Pancreas (tissue), 10 donors: ENCODE data around the gene MFSD2B. TPM values are rescaled to one million over a fixed set of nuclear protein-coding genes. Genes with fewer than 3 reads are reported as not detected.
A peak's percentile ranks its signal among the peaks of the same experiment; 100 is the strongest.

Experiments used
- ATAC-seq, 4 donors: fragments of 200-7000 bp; cut with Tn5 transposase; one replicate each; pipeline versions ENCODE4 v1.8.0 to v1.9.1; 2020; ENCODE audit warnings: mild to moderate bottlenecking in 4 of 4, moderate library complexity in 4 of 4
- DNase-seq, 6 donors: peaks; one replicate each; pipeline ENCODE4 v3.0.0-alpha.2; 2020
- FAIRE-seq: peaks from 2 replicates; lab custom pipeline; 2012; peaks lifted over from hg19 to GRCh38; lab: Jason Lieb, UNC
- H3K27ac ChIP-seq, 4 donors: fragments of 200-600 bp; sonication (generic); 1 replicate in 3 of 4; 2 replicates in 1 of 4; pipeline versions ENCODE4 v1.5.0 to v1.8.0; 2020
- H3K27me3 ChIP-seq, 4 donors: fragments of 200-600 bp; one replicate each; pipeline ENCODE4 v1.8.0; 2021
- H3K36me3 ChIP-seq, 3 donors: fragments of 200-600 bp; sonication (generic) in 1 of 3; one replicate each; pipeline versions ENCODE4 v1.5.0 to v1.8.0; 2020 to 2021
- H3K4me1 ChIP-seq, 3 donors: fragments of 200-600 bp; one replicate each; pipeline ENCODE4 v1.8.0; 2021
- H3K4me3 ChIP-seq, 4 donors: fragments of 200-600 bp; sonication (generic) in 2 of 4; one replicate each; pipeline versions ENCODE4 v1.5.0 to v1.8.0; 2020 to 2021
- H3K9me3 ChIP-seq, 4 donors: fragments of 200-600 bp; one replicate each; pipeline ENCODE4 v1.8.0; 2021
- CTCF ChIP-seq, 4 donors: fragments of 200-600 bp; sonication (generic) in 3 of 4; IDR thresholded peaks; one replicate each; pipeline versions ENCODE4 v1.5.0 to v1.8.0; 2021; ENCODE audit warnings: antibody characterized with exemption in 4 of 4
- WGBS, 2 donors: extraction: QIAGEN DNeasy Blood & Tissue Kit; methylation state at CpG; one replicate each; pipeline ENCODE4 v1.1.7; 2013; 5-methylcytosine and 5-hydroxymethylcytosine counted together
- intact Hi-C, 3 donors: fragments of 100-400 bp; cut with DNase I; formaldehyde crosslinking; loops; one replicate each; pipeline versions ENCODE4 v1.11.1 to v1.14.2; 2022
- polyA plus RNA-seq, 2 donors: library from polyadenylated mRNA; stranded (reverse); fragments of 200-250 nt; gene quantifications; one replicate each; pipeline ENCODE4 v1.2.3, GENCODE V29; 2013
- total RNA-seq, 6 donors: library from RNA; stranded (reverse); fragmentation: NEBNext Ultra II Directional in 4 of 6; extraction: Animal tissue kit (Norgen Biotek cat#: 25700) in 4 of 6; gene quantifications; one replicate each; pipeline versions ENCODE4 v1.2.1 to v1.2.4, GENCODE V29; 2021 to 2023
- donor health status: healthy with polysubstance abuse.
- donor health status: DM: no; HTN: no; CAD: no; lungs with moderate emphysema.
- donor health status: DM: no; HTN: no; CAD: no.
- donor health status: control.
- donor health status: control.
- donor health status: Bipolar disorder and iron deficiency.
- donor health status: DM: yes; HTN: yes; CAD: no.
- donor health status: DM: no; HTN: no; CAD: no.
- donor health status: DM: no; HTN: no; CAD: no.
- donor health status: DM: yes; HTN: yes; CAD: no.

The MFSD2B gene
- total and polyA plus RNA-seq, 8 donors = 0.07 to 0.47 (median 0.12) TPM; not detected in 5

GRCh38 chr2:24046599-24046929, 36.7 kb downstream of the MFSD2B start:
- Histone ChIP-seq H3K36me3 (no peaks in the 10 kb centered on the region), H3K27me3 (no peaks in the 10 kb centered on the region), H3K9me3 (no peaks in the 10 kb centered on the region), H3K4me1 (peaks cover 0 to 17% (median 0%) of the 10 kb centered on the region in 3 donors), H3K4me3 (peak overlapping the region in 3 of 4 donors; percentile 33 to 59 (median 57)), H3K27ac (no peak overlapping the region)
- intact Hi-C loops = no loop called here
- WGBS, 2 donors = 0 to 3% methylated on average over 2 of the region's 2 CpGs
- ATAC-seq = no peak
- TF ChIP-seq CTCF (IDR thresholded peaks at IDR 0.05) = no peak
- DNase-seq = no peak
- no peak for FAIRE-seq

GRCh38 chr2:24046930-24047702, 37.2 kb downstream of the MFSD2B start, which contains the start of gene WDCP:
WDCP (minus strand) TSS chr2:24047391; CDS start chr2:24039494, 7,897 bp downstream.
- peak; percentile 60 for FAIRE-seq
- 0 to 1% methylated on average over 38 of the region's 38 CpGs for WGBS, 2 donors

DNA sequence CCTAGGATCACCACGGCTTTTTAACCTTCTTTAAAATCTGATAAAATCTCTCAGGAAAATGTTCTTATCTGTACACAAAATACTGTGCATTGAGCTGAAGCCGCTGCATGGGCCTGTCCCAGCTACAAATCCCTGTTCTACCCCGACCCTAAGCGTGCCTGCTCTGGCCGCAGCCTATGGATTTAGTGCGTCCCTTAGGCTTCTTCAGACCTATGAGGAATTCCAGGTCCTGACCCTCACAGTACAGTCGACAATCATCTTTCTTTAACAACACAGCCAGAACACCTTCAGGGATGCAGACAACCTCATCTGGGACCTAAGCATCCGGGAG, 37.8 kb downstream of the MFSD2B start:
- Histone ChIP-seq H3K27me3 (no peaks in the 10 kb centered on the region), H3K27ac (no peak overlapping the region), H3K9me3 (no peaks in the 10 kb centered on the region), H3K36me3 (no peaks in the 10 kb centered on the region), H3K4me1 (peaks cover 0 to 17% (median 0%) of the 10 kb centered on the region in 3 donors), H3K4me3 (peak overlapping the region in 2 of 4 donors; percentile 20 to 59)
- ATAC-seq (peak in 1 of 4 donors; percentile 0), FAIRE-seq (no peak), DNase-seq (no peak)
- 35 to 41% methylated on average over 8 of the region's 8 CpGs for WGBS, 2 donors
- intact Hi-C loops = no loop called here
- no peak for TF ChIP-seq CTCF (IDR thresholded peaks at IDR 0.05)

More at GRCh38 chr2:24046930-24047702, 37.2 kb downstream of the MFSD2B start, which contains the start of gene WDCP:
- Histone ChIP-seq H3K27ac (no peak within 1 kb of the TSS), H3K4me3 (peak within 1 kb of the TSS; percentile 33 to 59 (median 48)), H3K9me3 (no peaks in the 10 kb centered on the region), H3K4me1 (peaks cover 0 to 17% (median 0%) of the 10 kb centered on the region in 3 donors), H3K27me3 (no peaks in the 10 kb centered on the region), H3K36me3 (no peaks in the 10 kb centered on the region)
- peak; percentile 85 to 97 (median 93) for DNase-seq
- intact Hi-C loops = no loop called here
- TF ChIP-seq CTCF (IDR thresholded peaks at IDR 0.05) = no peak
- ATAC-seq = peak; percentile 98 to 99 (median 99)

DNA sequence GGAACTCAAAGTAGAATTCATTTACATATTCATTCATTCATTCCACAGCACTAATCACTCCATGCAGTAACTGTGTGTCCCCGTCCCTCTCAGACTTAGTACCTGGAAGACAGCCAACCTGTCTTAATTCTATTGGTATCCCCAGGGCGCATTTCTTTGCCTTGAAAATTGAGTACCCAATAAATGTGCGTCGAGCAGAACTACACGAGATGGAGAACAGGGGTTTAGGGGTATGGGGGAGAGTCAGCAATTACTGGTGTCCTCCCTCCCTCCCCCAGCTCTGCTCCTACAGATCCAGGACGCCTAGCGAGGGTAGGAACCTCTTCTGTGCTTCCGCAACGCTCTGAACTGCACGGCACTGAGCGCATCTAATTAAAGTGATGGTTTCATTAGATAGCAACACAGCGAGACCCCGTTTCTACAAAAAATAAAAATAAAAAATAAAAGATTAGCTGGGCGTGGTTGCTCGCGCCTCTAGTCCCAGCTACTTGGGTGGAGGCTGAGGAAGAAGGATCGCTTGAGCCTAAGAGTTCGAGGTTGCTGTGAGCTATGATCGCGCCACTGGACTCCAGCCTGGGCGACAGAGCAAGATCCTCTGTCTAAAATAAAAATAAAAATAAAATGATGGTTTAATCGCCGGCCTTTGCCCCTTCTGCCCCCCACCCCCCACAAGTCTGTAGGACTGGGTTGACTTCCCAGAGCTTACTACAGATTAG, 39.0 kb downstream of the MFSD2B start:
- no peak overlapping the region for H3K27ac ChIP-seq
- WGBS, 2 donors = 20 to 25% methylated on average over 23 of the region's 23 CpGs

More for the DNA sequence above, 39.0 kb downstream of the MFSD2B start:
- intact Hi-C loops = no loop called here
- no peak for TF ChIP-seq CTCF (IDR thresholded peaks at IDR 0.05)
- no peaks in the 10 kb centered on the region for H3K36me3 ChIP-seq
- ATAC-seq = no peak
- H3K27me3 ChIP-seq = no peaks in the 10 kb centered on the region
- no peak for DNase-seq
- no peak for FAIRE-seq
- H3K4me3 ChIP-seq = peak overlapping the region in 2 of 4 donors; percentile 74 to 87
- H3K9me3 ChIP-seq = no peaks in the 10 kb centered on the region
- H3K4me1 ChIP-seq = peaks cover 0 to 17% (median 0%) of the 10 kb centered on the region in 3 donors
